ENCODE data around the gene PHLDB1.

DNA sequence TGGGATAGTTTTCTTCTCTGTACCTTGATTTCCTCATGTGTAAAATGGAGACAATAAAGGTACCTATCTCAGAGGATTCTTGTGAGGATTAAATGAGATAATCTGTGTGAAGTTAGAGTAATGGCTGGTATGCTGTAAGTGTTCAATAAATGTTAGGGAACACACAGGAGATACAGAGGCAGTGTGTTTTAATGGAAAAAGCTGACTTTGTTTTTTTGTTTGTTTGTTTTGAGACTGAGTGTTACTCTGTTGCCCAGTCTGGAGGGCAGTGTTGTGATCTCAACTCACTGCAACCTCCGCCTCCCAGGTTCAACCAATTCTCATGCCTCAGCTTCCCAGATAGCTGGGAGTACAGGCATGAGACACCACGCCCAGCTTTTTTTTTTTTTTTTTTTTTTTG, 37.7 kb upstream of the PHLDB1 start:
- TF ChIP-seq, protein P1, sequence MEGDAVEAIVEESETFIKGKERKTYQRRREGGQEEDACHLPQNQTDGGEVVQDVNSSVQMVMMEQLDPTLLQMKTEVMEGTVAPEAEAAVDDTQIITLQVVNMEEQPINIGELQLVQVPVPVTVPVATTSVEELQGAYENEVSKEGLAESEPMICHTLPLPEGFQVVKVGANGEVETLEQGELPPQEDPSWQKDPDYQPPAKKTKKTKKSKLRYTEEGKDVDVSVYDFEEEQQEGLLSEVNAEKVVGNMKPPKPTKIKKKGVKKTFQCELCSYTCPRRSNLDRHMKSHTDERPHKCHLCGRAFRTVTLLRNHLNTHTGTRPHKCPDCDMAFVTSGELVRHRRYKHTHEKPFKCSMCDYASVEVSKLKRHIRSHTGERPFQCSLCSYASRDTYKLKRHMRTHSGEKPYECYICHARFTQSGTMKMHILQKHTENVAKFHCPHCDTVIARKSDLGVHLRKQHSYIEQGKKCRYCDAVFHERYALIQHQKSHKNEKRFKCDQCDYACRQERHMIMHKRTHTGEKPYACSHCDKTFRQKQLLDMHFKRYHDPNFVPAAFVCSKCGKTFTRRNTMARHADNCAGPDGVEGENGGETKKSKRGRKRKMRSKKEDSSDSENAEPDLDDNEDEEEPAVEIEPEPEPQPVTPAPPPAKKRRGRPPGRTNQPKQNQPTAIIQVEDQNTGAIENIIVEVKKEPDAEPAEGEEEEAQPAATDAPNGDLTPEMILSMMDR (IDR thresholded peaks at IDR 0.05 in 4 of 5, conservative IDR thresholded peaks at IDR 0.05 in 1 of 5) = no peak
- no peak for TF ChIP-seq POLR2A (IDR thresholded peaks at IDR 0.05)
